ACHN (cell line): ENCODE results near the gene HSPA9.

Source experiments
- DNase-seq: peaks from one replicate; pipeline ENCODE4 v3.0.0-alpha.2; 2015
- in situ Hi-C: cut with HindIII; loops from 2 replicates; pipeline ENCODE4 v1.10.0; 2017; ENCODE audit warnings: low sequenced_read_pairs, low pct_ligation_motif_present, low pct_unique_long_range_greater_than_20kb

Gene HSPA9

GRCh38 chr5:138568061-138568824 lies 7.0 kb downstream of the HSPA9 start:
- in situ Hi-C loops, result no loop called here
- peak; percentile 70 for DNase-seq

DNA sequence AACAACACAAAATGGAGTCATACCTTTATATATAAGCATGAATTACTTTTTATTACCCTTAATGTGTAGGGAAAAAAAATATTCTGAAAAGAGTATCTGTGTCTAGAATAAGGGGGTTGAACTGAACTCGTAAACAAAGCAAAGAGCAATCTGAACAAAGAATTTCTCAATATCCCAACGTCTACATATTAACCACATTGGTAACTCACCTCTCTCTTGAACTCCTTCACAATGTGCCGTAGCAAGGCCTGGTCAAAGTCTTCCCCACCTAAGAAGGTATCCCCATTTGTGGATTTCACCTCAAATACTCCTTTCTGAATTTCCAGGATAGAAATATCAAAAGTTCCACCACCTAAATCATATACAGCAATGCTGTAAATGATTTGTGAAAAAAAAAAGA lies 8.4 kb downstream of the HSPA9 start:
- DNase-seq, result no peak
- in situ Hi-C loops, result no loop called here

DNA sequence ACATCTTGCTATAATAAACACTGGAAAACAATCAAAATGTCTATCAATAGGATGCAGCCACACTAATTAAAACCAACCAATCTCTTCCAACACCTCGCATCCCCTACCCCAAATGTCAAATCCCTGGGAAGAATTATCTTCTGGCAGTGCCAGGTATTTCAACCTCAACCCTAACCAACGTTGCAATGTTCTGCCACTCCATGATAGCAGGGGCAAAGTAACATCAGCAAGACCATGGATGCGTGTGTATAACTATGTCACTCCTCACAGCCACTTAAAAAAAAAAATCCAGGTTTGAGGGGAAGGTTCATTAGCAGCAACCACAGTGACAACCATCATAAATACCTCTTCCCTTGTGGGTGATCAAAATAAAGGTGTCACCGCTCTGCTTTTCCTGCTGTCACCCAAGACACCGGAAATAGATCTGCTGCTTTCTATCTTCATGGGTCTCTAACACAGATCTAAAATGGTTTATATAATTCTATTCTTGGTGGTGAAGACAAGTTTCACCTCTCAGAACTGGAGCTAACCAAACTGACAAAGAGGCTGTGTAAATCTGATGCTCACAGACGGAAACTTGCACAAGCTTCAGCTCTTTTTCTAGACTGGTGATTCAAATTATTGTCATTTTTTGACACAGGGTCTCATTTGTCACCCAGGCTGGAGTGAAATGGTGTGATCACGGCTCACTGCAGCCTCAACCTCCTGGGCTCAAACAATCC lies 9.9 kb downstream of the HSPA9 start:
- no peak for DNase-seq
- in situ Hi-C loops, result no loop called here

DNA sequence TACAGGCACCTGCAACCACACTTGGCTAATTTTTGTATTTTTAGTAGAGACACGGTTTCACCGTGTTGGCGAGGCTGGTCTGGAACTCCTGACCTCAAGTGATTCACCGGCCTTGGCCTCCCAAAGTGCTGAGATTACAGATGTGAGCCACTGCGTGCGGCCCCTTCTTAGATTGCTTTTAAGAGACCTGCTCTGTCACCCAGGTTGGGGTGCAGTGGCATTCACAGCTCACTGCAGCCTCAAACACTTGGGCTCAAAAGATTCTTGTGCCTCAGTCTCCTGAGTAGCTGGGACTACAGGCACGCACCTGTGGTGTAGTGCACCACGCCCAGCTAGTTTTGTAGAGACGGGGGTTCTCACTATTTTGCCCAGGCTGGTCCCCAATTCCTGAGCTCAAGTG lies 11.0 kb downstream of the HSPA9 start:
- in situ Hi-C loops, result no loop called here
- DNase-seq, result no peak

GRCh38 chr5:138563340-138564118 lies 11.7 kb downstream of the HSPA9 start:
- DNase-seq, result no peak
- in situ Hi-C loops, result no loop called here

GRCh38 chr5:138560971-138561370 lies 14.2 kb downstream of the HSPA9 start:
- no peak for DNase-seq
- in situ Hi-C loops, result no loop called here

- no peak for DNase-seq
- in situ Hi-C loops, result no loop called here
Observed at GRCh38 chr5:138559937-138560336, 15.3 kb downstream of the HSPA9 start.

- no peak for DNase-seq
- in situ Hi-C loops, result no loop called here
Observed at GRCh38 chr5:138557677-138558076, 17.5 kb downstream of the HSPA9 start.

- in situ Hi-C loops, result no loop called here
- DNase-seq, result no peak
Observed at GRCh38 chr5:138554143-138554542, 21.1 kb downstream of the HSPA9 start.

DNA sequence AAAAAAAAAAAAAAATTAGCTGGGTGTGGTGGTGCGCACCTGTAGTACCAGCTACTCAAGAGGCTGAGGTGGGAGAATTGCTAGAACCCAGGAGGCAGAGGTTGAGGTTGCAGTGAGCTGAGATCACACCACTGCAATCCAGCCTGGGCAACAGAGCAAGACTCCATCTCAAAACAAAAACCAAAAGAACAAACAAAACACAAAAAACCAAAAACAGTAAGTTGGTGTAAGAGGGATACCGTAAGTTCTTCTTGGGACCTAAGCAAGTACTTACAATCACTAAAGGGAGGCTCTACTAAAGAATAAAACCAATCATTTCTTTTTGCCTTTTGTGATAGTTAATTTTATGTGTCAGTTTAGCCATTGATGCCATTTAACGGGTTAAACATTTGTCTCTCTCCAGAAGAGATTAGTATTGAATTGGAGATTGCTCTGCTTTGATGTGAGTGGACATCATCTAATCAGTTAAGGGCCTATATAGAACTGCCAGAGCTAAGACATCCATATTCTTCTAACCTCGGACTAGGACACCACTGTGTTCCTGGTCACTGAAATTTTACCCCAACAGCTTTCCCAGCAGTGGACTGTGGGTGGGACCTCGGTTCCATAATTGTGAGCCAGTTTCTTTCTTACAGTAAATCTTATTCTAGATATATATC lies 21.6 kb downstream of the HSPA9 start:
- in situ Hi-C loops, result no loop called here
- no peak for DNase-seq

GRCh38 chr5:138552657-138553056 lies 22.5 kb downstream of the HSPA9 start:
- in situ Hi-C loops, result no loop called here
- no peak for DNase-seq

DNA sequence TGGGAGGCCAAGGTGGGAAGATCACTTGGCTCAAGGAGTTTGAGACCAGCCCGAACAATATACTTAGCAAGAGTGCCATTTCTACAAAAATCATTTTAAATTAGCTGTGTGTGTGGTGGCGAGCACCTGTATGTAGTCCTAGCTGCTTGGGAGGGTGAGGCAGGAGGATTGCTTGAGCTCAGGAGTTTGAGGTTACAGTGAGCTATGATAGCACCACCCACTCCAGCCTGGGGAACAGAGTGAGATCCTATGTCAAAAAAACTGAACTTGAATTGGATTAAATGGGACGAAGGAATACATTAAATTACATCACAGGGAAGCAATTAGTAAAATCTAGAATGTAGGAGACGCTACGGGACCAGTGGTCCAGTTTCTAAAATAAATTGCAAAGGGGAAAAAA lies 25.8 kb downstream of the HSPA9 start:
- DNase-seq, result no peak
- in situ Hi-C loops, result no loop called here

GRCh38 chr5:138545919-138546562 lies 29.2 kb downstream of the HSPA9 start:
- DNase-seq, result no peak
- in situ Hi-C loops, result no loop called here

- DNase-seq, result peak; percentile 24
- in situ Hi-C loops, result no loop called here
Observed at GRCh38 chr5:138544181-138545134, 30.7 kb downstream of the HSPA9 start.

DNA sequence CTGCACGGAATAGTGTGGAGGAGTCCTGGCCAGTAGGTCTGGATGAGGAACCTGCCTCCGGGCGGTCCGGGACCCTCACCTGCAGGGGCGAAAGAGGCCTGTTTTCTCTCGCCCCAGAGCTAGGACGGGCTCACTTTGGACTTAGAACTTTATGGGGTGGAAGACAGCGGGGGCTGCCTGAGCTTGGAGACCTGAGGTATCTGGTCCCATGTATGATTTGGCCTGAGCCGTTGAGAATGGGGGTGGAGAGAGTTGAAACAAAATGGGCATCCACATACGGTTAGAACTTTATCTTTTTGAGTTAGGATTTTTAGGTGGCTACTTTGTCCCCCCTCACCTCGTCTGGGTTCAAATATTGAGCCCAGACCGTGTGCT lies 31.5 kb downstream of the HSPA9 start:
- in situ Hi-C loops, result no loop called here
- DNase-seq, result no peak

DNA sequence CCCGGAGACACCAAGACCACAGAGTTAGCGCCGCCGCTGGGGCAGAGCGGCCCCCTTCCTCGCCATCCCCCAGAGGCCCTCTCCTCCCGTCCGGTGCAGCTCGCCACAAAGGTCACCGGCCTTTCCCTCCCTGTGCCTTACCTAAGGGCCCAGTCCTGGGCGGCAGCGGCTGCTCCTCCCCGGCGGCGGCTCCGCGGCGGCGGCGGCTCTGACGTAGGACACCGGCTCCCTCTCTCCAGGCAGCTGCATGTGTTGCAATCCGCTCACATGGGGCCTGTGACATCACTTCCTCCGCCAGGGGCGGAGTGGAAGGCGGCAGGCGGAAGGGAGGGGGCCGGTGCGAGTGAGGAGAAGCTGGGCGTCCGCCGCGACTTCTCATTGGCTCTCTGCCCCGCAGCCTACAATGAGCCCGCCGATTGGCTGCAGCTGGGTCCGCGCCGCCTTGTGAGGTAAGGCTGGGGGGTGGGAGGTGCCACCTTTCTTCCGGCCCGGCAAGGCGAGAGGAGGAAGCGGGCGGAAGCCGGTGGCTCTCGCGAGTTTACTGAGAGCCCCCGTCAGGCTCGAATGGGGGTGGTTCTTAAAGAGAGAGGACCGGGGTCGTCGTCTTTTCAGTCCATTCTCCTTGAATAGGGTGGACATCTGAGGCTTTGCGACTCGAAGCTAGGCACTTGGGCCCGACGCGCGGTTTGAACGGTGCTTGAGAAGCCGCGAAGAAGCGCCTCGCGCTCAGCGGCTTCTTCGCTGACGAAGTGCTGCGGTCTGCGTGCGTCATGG lies 32.1 kb downstream of the HSPA9 start, which contains the start of gene ETF1:
ETF1 (minus strand) TSS at position 281 of the 774 bp plus-strand sequence. CDS start 318 bp downstream, outside the sequence.
- in situ Hi-C loops, result no loop called here
- peak; percentile 98 for DNase-seq
